T-helper 1 cell treated with Interleukin-12 subunit alpha and Interleukin-12 subunit beta and Interleukin-4 antibody, amounts not matched to agents 30 μg/mL and 1 μg/mL, for 36 hours (primary cell): ENCODE measurements around the gene CHMP3.
"Not testable (repeated sequence)": the region's sequence is repeated elsewhere in the genome, so short reads cannot be mapped to it uniquely, and the experiment has no call there.

ENCODE experiments used
- H3K27ac Mint-ChIP-seq: one replicate; pipeline ENCODE4 v1.8.0; 2021; ENCODE audit warnings: mild to moderate bottlenecking, mixed read lengths
- H3K27me3 Mint-ChIP-seq: one replicate; pipeline ENCODE4 v1.8.0; 2021; ENCODE audit warnings: low read depth, mixed read lengths
- H3K36me3 Mint-ChIP-seq: one replicate; pipeline ENCODE4 v1.8.0; 2021; ENCODE audit warnings: low read depth, mixed read lengths
- H3K4me1 Mint-ChIP-seq: one replicate; pipeline ENCODE4 v1.8.0; 2021; ENCODE audit warnings: low read depth, mixed read lengths
- H3K4me3 Mint-ChIP-seq: one replicate; pipeline ENCODE4 v1.8.0; 2021; ENCODE audit warnings: mild to moderate bottlenecking, moderate library complexity, mixed read lengths
- H3K9me3 Mint-ChIP-seq: one replicate; pipeline ENCODE4 v1.8.0; 2021; ENCODE audit warnings: mixed read lengths

Gene CHMP3

GRCh38 chr2:86500325-86501083 is 62.7 kb downstream of the CHMP3 start:
- H3K36me3 Mint-ChIP-seq = peaks cover 90% of the 10 kb centered on the region
- H3K4me3 Mint-ChIP-seq = no peak overlapping the region

GRCh38 chr2:86499326-86499725 is 63.9 kb downstream of the CHMP3 start:
- peaks cover 91% of the 10 kb centered on the region for H3K36me3 Mint-ChIP-seq
- peaks cover 49% of the 10 kb centered on the region for H3K9me3 Mint-ChIP-seq
- H3K4me3 Mint-ChIP-seq = no peak overlapping the region
- H3K27ac Mint-ChIP-seq = no peak overlapping the region
- H3K4me1 Mint-ChIP-seq = peaks cover 12% of the 10 kb centered on the region
- no peaks in the 10 kb centered on the region for H3K27me3 Mint-ChIP-seq

More at GRCh38 chr2:86500325-86501083, 62.7 kb downstream of the CHMP3 start:
- H3K27ac Mint-ChIP-seq = no peak overlapping the region
- H3K9me3 Mint-ChIP-seq = peaks cover 49% of the 10 kb centered on the region
- no peaks in the 10 kb centered on the region for H3K27me3 Mint-ChIP-seq
- peaks cover 8% of the 10 kb centered on the region for H3K4me1 Mint-ChIP-seq

- H3K27me3 Mint-ChIP-seq = no peaks in the 10 kb centered on the region
- H3K36me3 Mint-ChIP-seq = peaks cover 91% of the 10 kb centered on the region
- peaks cover 12% of the 10 kb centered on the region for H3K4me1 Mint-ChIP-seq
- H3K27ac Mint-ChIP-seq = no peak overlapping the region
- H3K4me3 Mint-ChIP-seq = no peak overlapping the region
- peaks cover 49% of the 10 kb centered on the region for H3K9me3 Mint-ChIP-seq
Observed at GRCh38 chr2:86498468-86499260, 64.6 kb downstream of the CHMP3 start.

- not testable (repeated sequence) for H3K27ac Mint-ChIP-seq, H3K4me3 Mint-ChIP-seq, H3K27me3 Mint-ChIP-seq
- H3K9me3 Mint-ChIP-seq = peaks cover 38% of the 10 kb centered on the region
- H3K36me3 Mint-ChIP-seq = peaks cover 91% of the 10 kb centered on the region
- H3K4me1 Mint-ChIP-seq = peaks cover 12% of the 10 kb centered on the region
Observed at GRCh38 chr2:86496391-86496790, 66.9 kb downstream of the CHMP3 start.

GRCh38 chr2:86492048-86492453 is 71.2 kb downstream of the CHMP3 start:
- peaks cover 14% of the 10 kb centered on the region for H3K4me1 Mint-ChIP-seq
- no peak overlapping the region for H3K27ac Mint-ChIP-seq
- H3K36me3 Mint-ChIP-seq = peaks cover 85% of the 10 kb centered on the region
- no peaks in the 10 kb centered on the region for H3K27me3 Mint-ChIP-seq
- no peaks in the 10 kb centered on the region for H3K9me3 Mint-ChIP-seq
- no peak overlapping the region for H3K4me3 Mint-ChIP-seq

GRCh38 chr2:86491088-86491487 is 72.2 kb downstream of the CHMP3 start:
- Mint-ChIP-seq H3K27ac (no peak overlapping the region), H3K4me3 (no peak overlapping the region), H3K4me1 (peaks cover 11% of the 10 kb centered on the region), H3K36me3 (peaks cover 86% of the 10 kb centered on the region), H3K9me3 (no peaks in the 10 kb centered on the region), H3K27me3 (no peaks in the 10 kb centered on the region)

GRCh38 chr2:86490245-86490644 is 73.0 kb downstream of the CHMP3 start:
- Mint-ChIP-seq H3K4me1 (peaks cover 12% of the 10 kb centered on the region), H3K36me3 (peaks cover 86% of the 10 kb centered on the region), H3K9me3 (no peaks in the 10 kb centered on the region), H3K27ac (no peak overlapping the region), H3K27me3 (no peaks in the 10 kb centered on the region), H3K4me3 (no peak overlapping the region)

GRCh38 chr2:86489542-86489941 is 73.7 kb downstream of the CHMP3 start:
- Mint-ChIP-seq H3K4me3 (no peak overlapping the region), H3K36me3 (peaks cover 86% of the 10 kb centered on the region), H3K4me1 (peaks cover 15% of the 10 kb centered on the region), H3K9me3 (no peaks in the 10 kb centered on the region), H3K27ac (no peak overlapping the region), H3K27me3 (no peaks in the 10 kb centered on the region)

GRCh38 chr2:86488561-86489250 is 74.5 kb downstream of the CHMP3 start:
- Mint-ChIP-seq H3K27me3 (no peaks in the 10 kb centered on the region), H3K27ac (no peak overlapping the region), H3K9me3 (no peaks in the 10 kb centered on the region), H3K36me3 (peaks cover 88% of the 10 kb centered on the region), H3K4me1 (peaks cover 16% of the 10 kb centered on the region), H3K4me3 (no peak overlapping the region)

GRCh38 chr2:86487062-86487461 is 76.2 kb downstream of the CHMP3 start:
- no peak overlapping the region for H3K4me3 Mint-ChIP-seq
- peaks cover 20% of the 10 kb centered on the region for H3K4me1 Mint-ChIP-seq
- peaks cover 92% of the 10 kb centered on the region for H3K36me3 Mint-ChIP-seq
- H3K9me3 Mint-ChIP-seq = no peaks in the 10 kb centered on the region
- no peaks in the 10 kb centered on the region for H3K27me3 Mint-ChIP-seq
- no peak overlapping the region for H3K27ac Mint-ChIP-seq

GRCh38 chr2:86485802-86486201 is 77.4 kb downstream of the CHMP3 start:
- no peaks in the 10 kb centered on the region for H3K27me3 Mint-ChIP-seq
- H3K9me3 Mint-ChIP-seq = no peaks in the 10 kb centered on the region
- peaks cover 84% of the 10 kb centered on the region for H3K36me3 Mint-ChIP-seq
- H3K4me1 Mint-ChIP-seq = peaks cover 24% of the 10 kb centered on the region
- peak overlapping the region; percentile 22 for H3K27ac Mint-ChIP-seq
- no peak overlapping the region for H3K4me3 Mint-ChIP-seq

GRCh38 chr2:86485103-86485502 is 78.1 kb downstream of the CHMP3 start:
- no peak overlapping the region for H3K4me3 Mint-ChIP-seq
- H3K9me3 Mint-ChIP-seq = no peaks in the 10 kb centered on the region
- H3K27ac Mint-ChIP-seq = peak overlapping the region; percentile 22
- H3K27me3 Mint-ChIP-seq = no peaks in the 10 kb centered on the region
- peaks cover 25% of the 10 kb centered on the region for H3K4me1 Mint-ChIP-seq
- peaks cover 84% of the 10 kb centered on the region for H3K36me3 Mint-ChIP-seq

- Mint-ChIP-seq H3K9me3 (no peaks in the 10 kb centered on the region), H3K27ac (no peak overlapping the region), H3K4me3 (no peak overlapping the region), H3K4me1 (peaks cover 25% of the 10 kb centered on the region), H3K36me3 (peaks cover 84% of the 10 kb centered on the region), H3K27me3 (no peaks in the 10 kb centered on the region)
Observed at GRCh38 chr2:86484385-86484784, 78.9 kb downstream of the CHMP3 start.

- no peaks in the 10 kb centered on the region for H3K9me3 Mint-ChIP-seq
- H3K27ac Mint-ChIP-seq = peak overlapping the region; percentile 62
- no peaks in the 10 kb centered on the region for H3K27me3 Mint-ChIP-seq
- peak overlapping the region; percentile 9 for H3K4me3 Mint-ChIP-seq
- H3K36me3 Mint-ChIP-seq = peaks cover 76% of the 10 kb centered on the region
- peaks cover 23% of the 10 kb centered on the region for H3K4me1 Mint-ChIP-seq
Observed at GRCh38 chr2:86482034-86482433, 81.2 kb downstream of the CHMP3 start.
